NB4 (cell line): ENCODE results near the gene SLBP.

Source experiments
- POLR2A ChIP-seq: IDR thresholded peaks from 2 replicates; pipeline ENCODE4 v1.6.1; 2011; ENCODE audit warnings: mild to moderate bottlenecking; ENCODE audit not compliant: insufficient read length; ENCODE audit errors: extremely low read depth
- TF ChIP-seq, protein P1 (sequence below): IDR thresholded peaks from one replicate; pipeline ENCODE4 v1.5.1; 2012; ENCODE audit warnings: low read depth, low read length
- TF ChIP-seq, protein P2 (sequence below): IDR thresholded peaks from 2 replicates; pipeline ENCODE4 v1.6.1; 2011; ENCODE audit warnings: low read depth, low read length

DNA sequence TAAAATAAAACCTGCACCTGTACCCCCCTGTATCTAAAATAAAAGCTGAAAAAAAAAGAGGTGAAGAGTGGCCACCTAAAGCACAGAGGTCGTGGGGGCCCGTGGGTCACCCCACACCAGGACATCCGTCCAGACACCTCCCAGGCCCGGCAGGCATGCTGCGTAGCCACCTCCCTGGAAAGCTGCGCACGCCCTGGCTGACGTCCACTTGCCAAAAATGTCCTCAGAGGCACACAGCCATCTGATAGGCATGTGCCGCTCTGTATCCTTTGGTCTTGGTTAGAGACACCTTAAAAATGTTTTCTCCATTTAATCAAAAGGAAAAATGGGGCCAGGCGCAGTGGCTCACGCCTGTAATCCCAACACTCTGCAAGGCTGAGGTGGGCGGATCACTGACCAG is 45.7 kb downstream of the SLBP start:
- TF ChIP-seq, protein P1, sequence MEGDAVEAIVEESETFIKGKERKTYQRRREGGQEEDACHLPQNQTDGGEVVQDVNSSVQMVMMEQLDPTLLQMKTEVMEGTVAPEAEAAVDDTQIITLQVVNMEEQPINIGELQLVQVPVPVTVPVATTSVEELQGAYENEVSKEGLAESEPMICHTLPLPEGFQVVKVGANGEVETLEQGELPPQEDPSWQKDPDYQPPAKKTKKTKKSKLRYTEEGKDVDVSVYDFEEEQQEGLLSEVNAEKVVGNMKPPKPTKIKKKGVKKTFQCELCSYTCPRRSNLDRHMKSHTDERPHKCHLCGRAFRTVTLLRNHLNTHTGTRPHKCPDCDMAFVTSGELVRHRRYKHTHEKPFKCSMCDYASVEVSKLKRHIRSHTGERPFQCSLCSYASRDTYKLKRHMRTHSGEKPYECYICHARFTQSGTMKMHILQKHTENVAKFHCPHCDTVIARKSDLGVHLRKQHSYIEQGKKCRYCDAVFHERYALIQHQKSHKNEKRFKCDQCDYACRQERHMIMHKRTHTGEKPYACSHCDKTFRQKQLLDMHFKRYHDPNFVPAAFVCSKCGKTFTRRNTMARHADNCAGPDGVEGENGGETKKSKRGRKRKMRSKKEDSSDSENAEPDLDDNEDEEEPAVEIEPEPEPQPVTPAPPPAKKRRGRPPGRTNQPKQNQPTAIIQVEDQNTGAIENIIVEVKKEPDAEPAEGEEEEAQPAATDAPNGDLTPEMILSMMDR = no peak
- no peak for TF ChIP-seq POLR2A
- TF ChIP-seq, protein P2, sequence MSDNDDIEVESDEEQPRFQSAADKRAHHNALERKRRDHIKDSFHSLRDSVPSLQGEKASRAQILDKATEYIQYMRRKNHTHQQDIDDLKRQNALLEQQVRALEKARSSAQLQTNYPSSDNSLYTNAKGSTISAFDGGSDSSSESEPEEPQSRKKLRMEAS = no peak
